Spleen (tissue), 7 donors: ENCODE results near the gene SLC25A40.

Source experiments
- CTCF ChIP-seq, 11 experiments: fragments of 200-600 bp in 7 of 11; fragments of 450-650 bp in 4 of 11; sonication (generic) in 4 of 11; IDR thresholded peaks in 8 of 11; conservative IDR thresholded peaks in 3 of 11; 1 replicate in 7 of 11; 2 replicates in 4 of 11; pipeline versions ENCODE4 v1.4.0 to v1.8.0; 2016 to 2021; ENCODE audit warnings: antibody characterized with exemption in 11 of 11, inconsistent platforms in 4 of 11, mild to moderate bottlenecking in 1 of 11
- POLR2A ChIP-seq, 3 donors: fragments of 450-650 bp; IDR thresholded peaks; one replicate each; pipeline ENCODE4 v1.5.1; 2017; ENCODE audit warnings: antibody characterized with exemption in 3 of 3, mild to moderate bottlenecking in 1 of 3
- donor health status: DM: no; HTN: no; CAD: no; lungs with moderate emphysema.
- donor health status: DM: no; HTN: no; CAD: no.
- donor health status: DM: no; HTN: no; CAD: no.

GRCh38 chr7:87797798-87798403 lies 78.3 kb downstream of the SLC25A40 start:
- TF ChIP-seq CTCF (IDR thresholded peaks at IDR 0.05 in 8 of 11, conservative IDR thresholded peaks at IDR 0.05 in 3 of 11): peak in 9 of 11 experiments; percentile 34 to 58 (median 53)
- TF ChIP-seq POLR2A (IDR thresholded peaks at IDR 0.05): no peak
